ENCODE measurements around the gene REXO4.

Gene REXO4

DNA sequence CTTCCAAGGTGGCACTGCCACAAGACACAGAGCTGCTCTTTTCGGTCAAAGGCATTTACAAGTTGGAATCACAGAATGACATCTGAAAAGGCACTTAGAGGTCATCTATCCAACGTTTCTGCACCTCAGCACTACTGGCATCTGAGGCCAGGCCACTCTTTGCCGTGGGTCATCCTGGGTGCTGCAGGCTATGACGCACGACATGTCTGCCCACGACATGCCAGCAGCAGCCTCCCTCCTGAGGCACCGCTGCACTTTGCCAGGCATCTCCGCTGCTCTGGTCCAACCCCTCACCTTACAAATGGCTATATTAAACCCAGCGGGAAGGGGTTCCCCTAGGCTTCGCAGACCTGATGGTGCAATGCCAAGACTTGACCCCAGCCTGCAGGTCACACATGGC, 50.0 kb downstream of the REXO4 start:
- DNase-seq (ENCODE audit: low read depth): no peak

DNA sequence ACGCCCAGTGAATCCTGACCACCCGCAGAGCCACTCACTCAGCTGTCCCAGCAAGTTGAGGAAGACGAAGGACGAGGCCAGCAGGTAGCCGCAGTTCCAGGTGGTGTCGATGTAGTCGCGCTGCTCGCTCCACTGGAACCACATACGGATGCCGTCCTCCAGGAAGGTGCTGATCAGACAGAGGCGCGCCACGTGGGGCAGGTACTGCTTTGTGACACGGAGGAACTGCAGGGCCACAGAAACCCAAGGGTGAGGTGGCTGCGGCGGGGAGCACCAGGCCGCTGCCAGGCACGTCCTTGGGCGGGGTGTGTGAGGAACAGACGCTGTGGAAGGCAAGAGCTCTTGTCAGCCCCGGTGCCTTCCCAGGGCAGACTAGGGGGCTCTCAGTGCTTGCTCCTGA, 50.6 kb downstream of the REXO4 start:
- no peak for DNase-seq (ENCODE audit: low read depth)

DNA sequence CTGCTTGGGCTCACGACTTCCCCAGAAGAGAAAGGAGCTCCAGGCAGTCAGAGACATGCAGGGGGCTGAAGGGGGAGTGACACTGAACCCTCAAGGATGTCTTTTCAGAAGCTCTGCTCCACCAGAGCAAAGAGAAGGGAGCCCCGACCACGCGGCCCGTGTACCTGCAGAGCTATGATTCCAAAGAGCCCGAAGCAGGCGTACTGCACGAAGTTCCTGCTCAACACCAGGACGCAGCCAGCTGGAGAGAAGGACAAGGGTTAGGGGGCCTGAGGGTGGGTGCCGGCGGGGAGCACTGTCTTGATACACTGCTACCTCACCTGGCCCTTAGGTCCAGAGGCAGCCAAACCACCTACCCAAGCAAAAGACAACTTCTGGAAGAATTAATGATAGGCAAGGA, 51.4 kb downstream of the REXO4 start:
- DNase-seq (ENCODE audit: low read depth): no peak

DNA sequence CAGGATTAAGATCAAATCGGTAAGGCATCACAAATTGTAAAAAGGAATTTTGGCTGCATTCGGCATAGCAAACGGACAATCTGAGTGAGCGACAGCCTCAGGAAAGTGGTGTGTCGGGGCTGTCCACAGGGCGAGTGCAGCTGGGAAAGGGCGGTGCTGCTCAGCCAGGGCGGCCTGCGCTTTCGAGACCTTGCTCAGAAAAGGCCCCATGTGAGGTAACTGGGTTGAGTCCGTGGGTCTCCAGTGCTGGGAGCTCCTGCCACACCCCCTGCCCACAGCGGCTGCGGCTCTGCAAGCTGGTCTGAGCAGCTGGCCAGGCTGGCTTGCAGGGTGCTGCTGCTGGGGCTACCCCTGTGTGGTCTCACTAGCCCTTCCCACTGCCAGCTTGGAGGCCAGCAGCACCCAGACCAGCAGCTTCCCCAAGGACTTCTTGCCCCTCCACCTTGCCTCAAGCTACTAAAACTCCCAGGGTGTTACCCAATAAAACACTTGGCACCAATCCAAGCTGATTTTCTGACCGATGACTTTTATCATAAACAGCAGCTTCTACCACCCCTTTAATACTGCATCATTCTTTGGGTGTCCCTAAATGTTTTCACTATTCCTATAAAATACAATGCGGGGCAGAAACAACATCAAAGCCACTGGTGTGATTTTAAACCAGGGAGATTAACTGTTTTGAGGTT, 55.3 kb downstream of the REXO4 start:
- no peak for DNase-seq (ENCODE audit: low read depth)

DNA sequence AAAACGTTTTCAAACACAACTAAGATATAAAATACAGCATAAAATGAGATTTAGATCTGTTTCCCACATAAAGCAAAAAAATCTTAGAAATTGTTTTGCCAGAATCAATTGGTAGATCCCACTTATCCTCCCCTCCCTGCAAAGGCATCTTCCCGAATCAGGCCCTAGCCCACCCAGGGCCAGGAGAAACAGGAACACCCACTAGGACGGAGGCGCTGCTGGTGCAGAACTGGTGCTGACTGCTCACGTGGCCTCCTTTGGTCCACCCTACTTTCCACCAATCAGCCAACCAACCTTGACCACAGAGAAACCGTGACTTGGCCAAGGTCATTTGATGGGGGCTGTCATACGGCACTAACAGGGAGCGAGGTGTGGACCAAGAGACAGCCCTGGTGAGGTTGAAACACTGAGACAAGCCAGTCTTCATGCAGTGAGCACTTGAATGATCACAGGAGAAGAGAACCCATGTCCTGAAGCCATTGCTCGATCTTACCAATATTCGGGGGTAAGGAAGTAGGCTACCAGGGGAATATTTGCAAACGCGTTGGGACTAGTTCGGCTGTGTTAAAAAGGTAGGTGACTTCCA, 56.2 kb downstream of the REXO4 start:
- DNase-seq (ENCODE audit: low read depth): no peak

DNA sequence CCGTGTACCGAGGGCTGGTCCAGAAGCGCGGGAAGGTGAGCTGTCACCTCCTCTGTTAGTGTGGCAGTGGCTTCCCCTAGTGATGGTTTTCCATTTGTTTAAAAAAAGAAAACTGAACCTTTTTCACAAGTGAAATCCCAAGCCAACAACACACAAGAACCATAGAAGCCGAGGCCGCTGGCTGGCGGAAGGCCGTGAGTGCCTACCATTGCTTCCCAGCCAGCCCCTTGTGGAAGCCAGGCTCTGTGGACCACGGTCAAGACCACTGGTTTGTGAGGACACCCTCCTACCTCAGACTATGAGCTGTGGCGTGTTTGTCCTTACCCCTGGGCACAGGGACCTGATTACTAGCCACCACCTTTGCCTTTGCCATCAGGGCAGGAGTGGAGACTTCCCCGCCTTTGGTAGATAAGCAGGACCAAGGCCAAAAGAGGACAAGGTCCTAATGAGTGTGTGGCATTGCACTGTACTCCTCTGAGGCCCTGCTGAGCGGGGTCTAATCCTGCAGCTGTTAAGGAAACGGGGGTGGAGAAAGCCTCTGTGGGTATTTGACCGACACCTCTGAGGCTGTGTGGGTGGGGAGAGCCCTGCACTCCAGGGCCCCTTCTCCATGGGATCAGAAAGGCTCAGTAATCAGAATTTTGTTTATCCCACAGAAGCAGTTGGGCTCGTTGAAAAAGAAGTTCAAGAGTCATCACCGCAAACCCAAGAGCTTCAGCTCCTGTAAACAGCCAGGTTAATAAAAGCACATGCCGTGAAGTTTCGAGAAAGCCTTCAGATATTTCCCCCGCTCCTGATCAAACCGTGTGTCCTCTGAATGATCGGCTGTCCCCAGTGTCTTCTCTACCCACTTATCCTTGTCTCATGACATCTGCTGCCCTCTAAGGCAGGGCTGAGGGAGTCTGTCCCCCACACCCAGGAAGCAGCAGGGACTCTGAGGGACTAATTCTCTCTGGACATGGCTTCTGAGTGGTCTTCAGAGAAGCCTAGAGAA, 57.1 kb downstream of the REXO4 start:
- no peak for DNase-seq (ENCODE audit: low read depth)

DNA sequence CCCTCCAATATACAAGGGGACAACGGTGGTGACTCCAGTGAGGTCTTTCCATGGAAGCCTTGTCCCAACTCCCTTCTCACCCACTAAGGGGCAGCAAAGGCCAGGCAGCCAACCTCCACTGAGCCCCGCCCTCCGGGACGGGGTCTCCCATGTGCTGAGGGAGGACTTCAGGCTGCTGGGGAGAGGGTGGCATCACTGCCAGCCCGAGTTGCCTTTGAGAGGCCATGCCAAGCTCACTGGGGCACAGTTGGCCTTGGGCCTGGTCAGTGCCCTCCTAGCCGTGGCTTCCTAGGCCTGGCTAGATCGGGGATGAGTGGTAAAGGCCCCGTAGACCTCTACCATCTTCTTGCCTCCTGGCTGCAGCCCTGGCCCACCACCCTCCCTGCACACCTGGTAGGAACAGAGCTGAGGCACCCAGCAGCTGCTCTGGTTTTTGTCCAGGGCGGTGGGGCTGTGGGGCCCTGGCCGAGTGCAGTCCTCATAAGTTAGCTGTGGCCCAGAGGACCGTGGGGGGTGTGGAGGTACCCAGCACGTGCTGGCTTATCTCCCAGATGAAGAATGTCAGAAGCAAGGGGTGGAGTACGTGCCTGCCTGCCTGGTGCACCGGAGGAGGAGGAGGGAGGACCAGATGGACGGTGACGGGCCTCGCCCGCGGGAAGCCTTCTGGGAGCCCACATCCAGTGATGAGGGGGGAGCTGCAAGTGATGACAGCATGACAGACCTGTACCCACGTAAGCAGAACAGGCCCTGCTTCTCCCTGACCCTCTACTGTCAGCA, 58.2 kb downstream of the REXO4 start:
- DNase-seq (ENCODE audit: low read depth): no peak

DNA sequence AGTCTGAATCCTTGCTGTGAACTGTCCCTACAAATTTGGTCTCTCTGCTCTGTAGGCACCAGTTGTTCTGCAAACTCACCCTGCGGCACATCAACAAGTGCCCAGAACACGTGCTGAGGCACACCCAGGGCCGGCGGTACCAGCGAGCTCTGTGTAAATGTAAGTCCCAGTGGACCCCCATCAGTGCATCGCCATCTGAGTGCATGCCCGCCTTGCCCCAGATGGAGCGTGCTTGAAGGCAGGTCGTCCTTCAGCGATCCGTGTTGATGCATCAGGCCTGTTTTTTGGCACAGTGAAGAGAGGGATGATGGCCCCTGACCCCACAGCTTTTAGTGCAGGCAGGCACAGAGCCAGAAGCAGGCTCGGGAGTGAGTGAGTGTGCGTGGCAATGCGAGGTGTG, 60.2 kb downstream of the REXO4 start:
- no peak for DNase-seq (ENCODE audit: low read depth)

DNA sequence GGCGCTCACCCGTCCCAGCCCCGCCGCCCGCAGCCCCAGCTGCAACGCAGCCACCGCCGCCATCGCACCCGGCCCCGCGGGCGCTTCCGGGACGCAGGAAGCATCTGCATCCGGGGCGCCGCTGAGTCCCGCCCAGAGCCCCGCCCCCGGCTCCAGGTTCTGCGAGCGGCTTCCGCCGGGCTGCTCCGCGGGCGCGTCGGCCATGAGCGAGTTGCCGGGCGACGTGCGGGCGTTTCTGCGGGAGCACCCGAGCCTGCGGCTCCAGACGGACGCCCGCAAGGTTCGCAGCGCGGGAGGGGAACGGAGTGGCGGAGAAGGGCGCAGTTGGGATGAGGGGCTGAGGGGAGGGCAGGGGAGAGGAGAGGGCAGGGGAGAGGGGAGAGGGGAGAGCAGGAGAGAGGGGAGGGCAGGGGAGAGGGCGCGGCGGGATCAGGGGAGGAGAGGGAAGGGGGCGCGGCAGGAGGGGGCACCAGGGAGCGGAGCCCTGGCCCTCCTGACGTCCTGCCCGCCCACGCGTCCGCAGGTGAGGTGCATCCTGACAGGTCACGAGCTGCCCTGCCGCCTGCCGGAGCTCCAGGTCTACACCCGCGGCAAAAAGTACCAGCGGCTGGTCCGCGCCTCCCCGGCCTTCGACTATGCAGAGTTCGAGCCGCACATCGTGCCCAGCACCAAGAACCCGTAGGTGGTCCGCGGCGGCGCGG, 61.3 kb downstream of the REXO4 start, which contains the start of the genes SURF1 and SURF2:
TSS of gene SURF1 (minus strand) at position 97 of the 701 bp plus-strand sequence. CDS start at position 63, 34 bp downstream.
TSS of gene SURF2 (plus strand) at position 160 of the 701 bp plus-strand sequence. CDS start at position 203, 43 bp downstream.
- peak; percentile 88 for DNase-seq (ENCODE audit: low read depth)
